OCI-LY7 (cell line): ENCODE results near the gene BCAT1. TPM values are rescaled to one million over a fixed set of nuclear protein-coding genes. Genes with fewer than 3 reads are reported as not detected.

Experiments
- BruUV-seq: library from RNA; stranded (reverse); fragments of 400-500 nt; replicated peaks from 2 replicates; lab custom pipeline; 2021; lab: Mats Ljungman, UMichigan
- CTCF ChIA-PET: fragments of 300-600 bp; sonication (Branson Sonifier 250); formaldehyde crosslinking; loops from one replicate; lab custom pipeline; 2022; ENCODE audit warnings: antibody characterized with exemption; ENCODE audit not compliant: unreplicated experiment; lab: Charles Lee
- POLR2A ChIA-PET: fragments of 300-600 bp; sonication (Branson Sonifier 250); formaldehyde crosslinking; loops from one replicate; lab custom pipeline; 2022; ENCODE audit warnings: antibody characterized with exemption; lab: Charles Lee
- DNase-seq: peaks from one replicate; pipeline ENCODE4 v3.0.0-alpha.2; 2015; ENCODE audit warnings: low spot score
- H2AFZ ChIP-seq: fragments of 200-600 bp; sonication (generic), shearing (Covaris generic); 2 replicates; pipeline ENCODE4 v1.6.1; 2014; ENCODE audit warnings: mild to moderate bottlenecking, antibody characterized with exemption, low read length, moderate library complexity
- H3K27ac ChIP-seq: fragments of 200-600 bp; sonication (generic); 2 replicates; pipeline ENCODE4 v1.5.1; 2014; ENCODE audit warnings: mixed run types, low read depth, mild to moderate bottlenecking, moderate library complexity, low read length, inconsistent platforms; ENCODE audit not compliant: poor library complexity, severe bottlenecking
- H3K36me3 ChIP-seq: fragments of 200-600 bp; sonication (generic); 2 replicates; pipeline ENCODE4 v1.6.1; 2014; ENCODE audit warnings: mild to moderate bottlenecking, antibody characterized with exemption, low read length, moderate library complexity, mixed read lengths; ENCODE audit not compliant: insufficient read depth
- H3K4me1 ChIP-seq: fragments of 200-600 bp; sonication (generic); 2 replicates; pipeline ENCODE4 v1.5.1; 2014; ENCODE audit warnings: mild to moderate bottlenecking, low read length; ENCODE audit not compliant: insufficient read depth, poor library complexity, severe bottlenecking
- H3K4me2 ChIP-seq: fragments of 200-600 bp; sonication (generic); 2 replicates; pipeline ENCODE4 v1.6.1; 2014; ENCODE audit warnings: mild to moderate bottlenecking, low read length
- H3K4me3 ChIP-seq: fragments of 200-600 bp; sonication (generic); 2 replicates; pipeline ENCODE4 v1.5.1; 2014; ENCODE audit warnings: mild to moderate bottlenecking, low read depth, low read length; ENCODE audit not compliant: poor library complexity, severe bottlenecking
- H3K79me2 ChIP-seq: fragments of 200-600 bp; sonication (generic); 2 replicates; pipeline ENCODE4 v1.6.1; 2016; ENCODE audit warnings: low read depth, mild to moderate bottlenecking, low read length, moderate library complexity, mixed read lengths; ENCODE audit not compliant: insufficient read depth
- H3K9me2 ChIP-seq: fragments of 200-600 bp; sonication (generic); 2 replicates; pipeline ENCODE4 v1.6.1; 2016; ENCODE audit warnings: mild to moderate bottlenecking, low read length, mixed read lengths; ENCODE audit not compliant: insufficient read depth
- H3K9me3 ChIP-seq: fragments of 200-600 bp; sonication (generic); 2 replicates; pipeline ENCODE4 v1.6.1; 2014; ENCODE audit warnings: mild to moderate bottlenecking, mixed run types, low read length, mixed read lengths
- H4K20me1 ChIP-seq: fragments of 200-600 bp; sonication (generic); 2 replicates; pipeline ENCODE4 v1.6.1; 2014; ENCODE audit warnings: mild to moderate bottlenecking, antibody characterized with exemption, low read length, moderate library complexity, mixed read lengths; ENCODE audit not compliant: insufficient read depth
- CTCF ChIP-seq: fragments of 200-600 bp; sonication (generic); conservative IDR thresholded peaks from 2 replicates; pipeline ENCODE4 v1.5.1; 2014; ENCODE audit warnings: mild to moderate bottlenecking, antibody characterized with exemption, low read length, moderate library complexity, mixed read lengths
- EZH2phosphoT487 ChIP-seq: fragments of 200-600 bp; sonication (generic); IDR thresholded peaks from 2 replicates; pipeline ENCODE4 v1.6.1; 2018; ENCODE audit warnings: low read depth, borderline replicate concordance, mild to moderate bottlenecking, mixed run types, antibody characterized with exemption, low read length, moderate library complexity, mixed read lengths
- intact Hi-C: fragments of 100-400 bp; cut with micrococcal nuclease; formaldehyde crosslinking; loops from one replicate; pipeline ENCODE4 v1.10.0; 2022; ENCODE audit not compliant: unreplicated experiment
- total RNA-seq, 2 experiments: library from RNA; depleted of rRNA in 1 of 2; stranded (reverse); fragments of >200 nt in 1 of 2; shearing (Covaris generic) in 1 of 2; gene quantifications; 2 replicates each; pipeline ENCODE4 v1.2.3, GENCODE V29; 2014 to 2022

The BCAT1 gene
- total RNA-seq, 2 experiments from 2014 or later = 121 to 207 TPM

- Histone ChIP-seq H4K20me1 (no peaks in the 10 kb centered on the region), H3K4me3 (no peak overlapping the region), H3K27ac (no peak overlapping the region), H2AFZ (no peak overlapping the region), H3K9me2 (no peaks in the 10 kb centered on the region), H3K79me2 (no peaks in the 10 kb centered on the region), H3K4me1 (peaks cover 5% of the 10 kb centered on the region), H3K36me3 (no peaks in the 10 kb centered on the region), H3K9me3 (peaks cover 9% of the 10 kb centered on the region; the same call in 1 of the 2 replicates), H3K4me2 (no peak overlapping the region)
- TF ChIP-seq CTCF = no peak
- TF ChIP-seq EZH2phosphoT487 = no peak
- intact Hi-C loops = no loop called here
- CTCF ChIA-PET = no interaction called here
- DNase-seq = no peak
- POLR2A ChIA-PET = interaction anchor here (0.6 kb wide), 1 partner anchor 22 kb away, joined by 6 read pairs; no protein-coding TSS in a partner anchor
- no TSS peak for BruUV-seq
These were observed 28.8 kb upstream of the BCAT1 start for GRCh38 chr12:24977711-24978110.

GRCh38 chr12:24977060-24977459 is 28.2 kb upstream of the BCAT1 start:
- no peak for TF ChIP-seq EZH2phosphoT487
- no peak for TF ChIP-seq CTCF
- H3K9me3 ChIP-seq = peaks cover 11% of the 10 kb centered on the region; the same call in 1 of the 2 replicates
- no peaks in the 10 kb centered on the region for H3K9me2 ChIP-seq
- H4K20me1 ChIP-seq = no peaks in the 10 kb centered on the region
- no peaks in the 10 kb centered on the region for H3K79me2 ChIP-seq
- H3K4me1 ChIP-seq = peaks cover 5% of the 10 kb centered on the region
- no peak overlapping the region for H3K4me3 ChIP-seq
- no peak for DNase-seq
- H2AFZ ChIP-seq = no peak overlapping the region
- no TSS peak for BruUV-seq
- intact Hi-C loops = no loop called here
- no peak overlapping the region for H3K4me2 ChIP-seq
- H3K27ac ChIP-seq = no peak overlapping the region
- POLR2A ChIA-PET = no interaction called here
- no peaks in the 10 kb centered on the region for H3K36me3 ChIP-seq
- CTCF ChIA-PET = no interaction called here

GRCh38 chr12:24975425-24975824 is 26.5 kb upstream of the BCAT1 start:
- Histone ChIP-seq H3K4me1 (peaks cover 5% of the 10 kb centered on the region), H3K4me3 (no peak overlapping the region), H3K9me3 (peaks cover 11% of the 10 kb centered on the region; the same call in 1 of the 2 replicates), H3K36me3 (no peaks in the 10 kb centered on the region), H3K27ac (no peak overlapping the region), H4K20me1 (no peaks in the 10 kb centered on the region), H3K9me2 (no peaks in the 10 kb centered on the region), H3K4me2 (no peak overlapping the region), H2AFZ (no peak overlapping the region), H3K79me2 (no peaks in the 10 kb centered on the region)
- TF ChIP-seq EZH2phosphoT487 = no peak
- CTCF ChIA-PET = no interaction called here
- POLR2A ChIA-PET = no interaction called here
- intact Hi-C loops = no loop called here
- no TSS peak for BruUV-seq
- DNase-seq = no peak
